BLaER1 treated with 17β-estradiol and CSF1 and Interleukin-3, amounts not matched to agents 10 nM and 100 nM (cell line): ENCODE data around the gene USP17L13.
"Not testable (repeated sequence)": the region's sequence is repeated elsewhere in the genome, so short reads cannot be mapped to it uniquely, and the experiment has no call there.

Experiments
- H3K27ac ChIP-seq, 11 experiments: shearing (Covaris generic); formaldehyde crosslinking; 2 replicates each; pipeline ENCODE4 v1.8.1; 2022
- H3K27me3 ChIP-seq, 11 experiments: shearing (Covaris generic); formaldehyde crosslinking; 2 replicates each; pipeline ENCODE4 v1.8.1; 2022
- H3K36me3 ChIP-seq, 11 experiments: shearing (Covaris generic); formaldehyde crosslinking; 2 replicates each; pipeline ENCODE4 v1.8.1; 2022
- H3K4me1 ChIP-seq, 10 experiments: shearing (Covaris generic); formaldehyde crosslinking; 2 replicates each; pipeline ENCODE4 v1.8.1; 2022
- H3K4me2 ChIP-seq, 11 experiments: shearing (Covaris generic); formaldehyde crosslinking; 2 replicates each; pipeline ENCODE4 v1.8.1; 2022
- H3K4me3 ChIP-seq, 10 experiments: shearing (Covaris generic); formaldehyde crosslinking; 2 replicates each; pipeline ENCODE4 v1.8.1; 2022
- H3K9ac ChIP-seq, 11 experiments: shearing (Covaris generic); formaldehyde crosslinking; 2 replicates each; pipeline ENCODE4 v1.8.1; 2022
- H3K9me3 ChIP-seq, 11 experiments: shearing (Covaris generic); formaldehyde crosslinking; replicated peaks in 1 of 11; 2 replicates each; pipeline ENCODE4 v1.8.1; 2022
- H4K20me1 ChIP-seq, 11 experiments: shearing (Covaris generic); formaldehyde crosslinking; 2 replicates each; pipeline ENCODE4 v1.8.1; 2022

USP17L13 gene

GRCh38 chr4:9224596-9224995, at the start of gene USP17L13:
Gene USP17L13, plus strand, starts transcription at chr4:9224896. Its CDS starts 0 bp downstream, at chr4:9224896.
- H3K4me2 ChIP-seq, H3K9me3 ChIP-seq, H3K4me1 ChIP-seq, H3K4me3 ChIP-seq, H3K27me3 ChIP-seq, H4K20me1 ChIP-seq, H3K27ac ChIP-seq, H3K9ac ChIP-seq, H3K36me3 ChIP-seq: not testable (repeated sequence)

GRCh38 chr4:9210357-9210756, 14.3 kb upstream of the USP17L13 start, which contains the start of gene USP17L10:
Gene USP17L10, plus strand, starts transcription at chr4:9210657. Its CDS starts 0 bp downstream, at chr4:9210657.
- H3K4me1 ChIP-seq, H3K4me3 ChIP-seq, H3K9ac ChIP-seq, H3K27ac ChIP-seq, H3K27me3 ChIP-seq, H4K20me1 ChIP-seq, H3K9me3 ChIP-seq, H3K36me3 ChIP-seq, H3K4me2 ChIP-seq: not testable (repeated sequence)

GRCh38 chr4:9214701-9215100, 10.0 kb upstream of the USP17L13 start:
- not testable (repeated sequence) for H3K9me3 ChIP-seq, H4K20me1 ChIP-seq, H3K4me2 ChIP-seq, H3K27ac ChIP-seq, H3K27me3 ChIP-seq, H3K9ac ChIP-seq, H3K36me3 ChIP-seq, H3K4me1 ChIP-seq, H3K4me3 ChIP-seq

- not testable (repeated sequence) for H3K4me3 ChIP-seq, H3K27ac ChIP-seq, H4K20me1 ChIP-seq, H3K9me3 ChIP-seq, H3K4me2 ChIP-seq, H3K9ac ChIP-seq, H3K4me1 ChIP-seq, H3K27me3 ChIP-seq, H3K36me3 ChIP-seq
Observed at GRCh38 chr4:9215105-9215504, 9.6 kb upstream of the USP17L13 start, which contains the start of gene USP17L11. Gene USP17L11, plus strand, starts transcription at chr4:9215405. Its CDS starts 0 bp downstream, at chr4:9215405.

GRCh38 chr4:9219852-9220251, 4.8 kb upstream of the USP17L13 start, which contains the start of gene USP17L12:
Gene USP17L12, plus strand, starts transcription at chr4:9220152. Its CDS starts 0 bp downstream, at chr4:9220152.
- H3K36me3 ChIP-seq, H3K27ac ChIP-seq, H4K20me1 ChIP-seq, H3K9me3 ChIP-seq, H3K27me3 ChIP-seq, H3K4me1 ChIP-seq, H3K9ac ChIP-seq, H3K4me2 ChIP-seq, H3K4me3 ChIP-seq: not testable (repeated sequence)

GRCh38 chr4:9230249-9230648, 5.6 kb downstream of the USP17L13 start:
- H3K4me3 ChIP-seq, H3K27ac ChIP-seq, H3K4me2 ChIP-seq, H3K9me3 ChIP-seq, H3K4me1 ChIP-seq, H3K27me3 ChIP-seq, H4K20me1 ChIP-seq, H3K36me3 ChIP-seq, H3K9ac ChIP-seq: not testable (repeated sequence)

- H4K20me1 ChIP-seq, H3K27me3 ChIP-seq, H3K4me3 ChIP-seq, H3K9me3 ChIP-seq, H3K36me3 ChIP-seq, H3K4me1 ChIP-seq, H3K27ac ChIP-seq, H3K4me2 ChIP-seq, H3K9ac ChIP-seq: not testable (repeated sequence)
Observed at GRCh38 chr4:9234085-9234484, 9.4 kb downstream of the USP17L13 start, which contains the start of gene USP17L15. Gene USP17L15, plus strand, starts transcription at chr4:9234385. Its CDS starts 0 bp downstream, at chr4:9234385.

GRCh38 chr4:9238461-9238860, 13.8 kb downstream of the USP17L13 start:
- H3K4me3 ChIP-seq, H3K9ac ChIP-seq, H3K4me2 ChIP-seq, H3K9me3 ChIP-seq, H4K20me1 ChIP-seq, H3K4me1 ChIP-seq, H3K36me3 ChIP-seq, H3K27me3 ChIP-seq, H3K27ac ChIP-seq: not testable (repeated sequence)

GRCh38 chr4:9243579-9243978, 18.9 kb downstream of the USP17L13 start, which contains the start of gene USP17L17:
Gene USP17L17, plus strand, starts transcription at chr4:9243879. Its CDS starts 0 bp downstream, at chr4:9243879.
- not testable (repeated sequence) for H3K9ac ChIP-seq, H4K20me1 ChIP-seq, H3K4me1 ChIP-seq, H3K4me3 ChIP-seq, H3K27me3 ChIP-seq, H3K36me3 ChIP-seq, H3K27ac ChIP-seq, H3K4me2 ChIP-seq, H3K9me3 ChIP-seq

GRCh38 chr4:9247953-9248680, 23.4 kb downstream of the USP17L13 start, which contains the start of gene USP17L18:
Gene USP17L18, plus strand, starts transcription at chr4:9248630. Its CDS starts 0 bp downstream, at chr4:9248630.
- not testable (repeated sequence) for H3K4me2 ChIP-seq, H3K27me3 ChIP-seq, H4K20me1 ChIP-seq

GRCh38 chr4:9253078-9253477, 28.4 kb downstream of the USP17L13 start, which contains the start of gene USP17L19:
Gene USP17L19, plus strand, starts transcription at chr4:9253378. Its CDS starts 0 bp downstream, at chr4:9253378.
- H3K27ac ChIP-seq, H3K27me3 ChIP-seq, H3K4me3 ChIP-seq, H4K20me1 ChIP-seq, H3K4me2 ChIP-seq, H3K36me3 ChIP-seq, H3K4me1 ChIP-seq, H3K9me3 ChIP-seq, H3K9ac ChIP-seq: not testable (repeated sequence)

More at GRCh38 chr4:9247953-9248680, 23.4 kb downstream of the USP17L13 start, which contains the start of gene USP17L18:
- not testable (repeated sequence) for H3K9me3 ChIP-seq, H3K27ac ChIP-seq, H3K9ac ChIP-seq, H3K4me3 ChIP-seq, H3K4me1 ChIP-seq, H3K36me3 ChIP-seq

GRCh38 chr4:9257824-9258223, 33.1 kb downstream of the USP17L13 start, which contains the start of gene USP17L20:
Gene USP17L20, plus strand, starts transcription at chr4:9258124. Its CDS starts 0 bp downstream, at chr4:9258124.
- not testable (repeated sequence) for H3K4me1 ChIP-seq, H3K4me2 ChIP-seq, H3K4me3 ChIP-seq, H3K9ac ChIP-seq, H3K36me3 ChIP-seq, H3K9me3 ChIP-seq, H4K20me1 ChIP-seq, H3K27ac ChIP-seq, H3K27me3 ChIP-seq

- not testable (repeated sequence) for H3K4me3 ChIP-seq, H3K4me2 ChIP-seq, H3K9me3 ChIP-seq, H4K20me1 ChIP-seq, H3K9ac ChIP-seq, H3K4me1 ChIP-seq, H3K27me3 ChIP-seq, H3K36me3 ChIP-seq, H3K27ac ChIP-seq
Observed at GRCh38 chr4:9262572-9262971, 37.9 kb downstream of the USP17L13 start, which contains the start of gene USP17L21. Gene USP17L21, plus strand, starts transcription at chr4:9262872. Its CDS starts 0 bp downstream, at chr4:9262872.

GRCh38 chr4:9267319-9267718, 42.6 kb downstream of the USP17L13 start, which contains the start of gene USP17L22:
Gene USP17L22, plus strand, starts transcription at chr4:9267619. Its CDS starts 0 bp downstream, at chr4:9267619.
- not testable (repeated sequence) for H3K9ac ChIP-seq, H3K4me2 ChIP-seq, H3K36me3 ChIP-seq, H3K9me3 ChIP-seq, H3K4me1 ChIP-seq, H3K27ac ChIP-seq, H3K27me3 ChIP-seq, H3K4me3 ChIP-seq, H4K20me1 ChIP-seq
